Cardiac fibroblast (primary cell): Measurements from ENCODE around the gene SEM1.
"Not testable (repeated sequence)": the region's sequence is repeated elsewhere in the genome, so short reads cannot be mapped to it uniquely, and the experiment has no call there.

Experiments used
- DNase-seq, 2 donors: peaks; one replicate each; pipeline versions ENCODE4 v3.0.0 to v3.0.0-alpha.2; 2010; ENCODE audit warnings: low read depth in 2 of 2
- H3K4me3 ChIP-seq, 2 donors: replicated peaks in 1 of 2; 1 replicate in 1 of 2; 2 replicates in 1 of 2; pipeline ENCODE4 v1.5.1; 2011; ENCODE audit warnings: low read depth in 2 of 2, low read length in 2 of 2, mild to moderate bottlenecking in 2 of 2, moderate library complexity in 1 of 2
- TF ChIP-seq, protein P1 (sequence below): IDR thresholded peaks from one replicate; pipeline ENCODE4 v1.5.1; 2011; ENCODE audit warnings: low read depth, mild to moderate bottlenecking, low read length, inconsistent platforms

Gene SEM1

DNA sequence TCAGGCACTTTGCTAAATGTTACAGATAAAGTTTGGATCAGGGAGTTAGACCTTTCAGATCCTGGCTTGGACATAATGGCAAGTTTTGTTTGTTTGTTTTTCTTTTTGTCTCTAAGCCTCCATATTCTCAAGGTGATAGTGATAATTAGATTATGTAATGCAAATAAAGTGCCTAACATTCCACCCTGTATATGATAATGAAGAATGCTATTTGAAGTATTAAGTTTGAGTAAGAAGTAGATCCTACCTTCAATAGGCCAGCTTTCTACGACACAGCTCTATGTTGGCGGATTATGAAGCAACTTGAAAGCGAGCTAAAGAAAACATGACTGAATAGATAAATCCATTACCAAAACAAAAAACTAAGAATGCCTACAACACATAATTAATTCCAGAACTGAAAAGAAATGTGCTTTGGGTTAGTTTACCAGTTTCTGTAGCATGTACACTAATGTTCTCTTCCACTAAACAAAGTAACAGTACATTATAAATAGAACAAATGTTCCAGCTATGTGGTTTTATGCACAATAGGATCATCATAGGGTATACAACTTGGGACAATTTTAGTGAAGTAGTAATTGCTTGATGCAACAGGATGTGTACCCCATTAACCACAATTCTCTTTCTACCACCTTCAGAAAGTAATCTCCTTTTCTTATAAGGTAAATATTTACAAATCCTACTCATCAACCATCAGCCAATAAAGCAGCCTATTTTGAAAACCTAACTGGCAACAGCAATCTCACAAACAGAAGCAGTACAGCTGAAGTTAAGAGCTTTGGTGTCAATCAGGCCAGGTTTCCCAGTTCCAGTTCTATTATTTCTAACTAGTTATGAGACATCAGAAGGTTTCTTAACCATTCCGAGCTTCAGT lies 1.5 kb downstream of the SEM1 start:
- no peak for DNase-seq
- H3K4me3 ChIP-seq: peak overlapping the region in 1 of 2 donors; percentile 85
- TF ChIP-seq, protein P1, sequence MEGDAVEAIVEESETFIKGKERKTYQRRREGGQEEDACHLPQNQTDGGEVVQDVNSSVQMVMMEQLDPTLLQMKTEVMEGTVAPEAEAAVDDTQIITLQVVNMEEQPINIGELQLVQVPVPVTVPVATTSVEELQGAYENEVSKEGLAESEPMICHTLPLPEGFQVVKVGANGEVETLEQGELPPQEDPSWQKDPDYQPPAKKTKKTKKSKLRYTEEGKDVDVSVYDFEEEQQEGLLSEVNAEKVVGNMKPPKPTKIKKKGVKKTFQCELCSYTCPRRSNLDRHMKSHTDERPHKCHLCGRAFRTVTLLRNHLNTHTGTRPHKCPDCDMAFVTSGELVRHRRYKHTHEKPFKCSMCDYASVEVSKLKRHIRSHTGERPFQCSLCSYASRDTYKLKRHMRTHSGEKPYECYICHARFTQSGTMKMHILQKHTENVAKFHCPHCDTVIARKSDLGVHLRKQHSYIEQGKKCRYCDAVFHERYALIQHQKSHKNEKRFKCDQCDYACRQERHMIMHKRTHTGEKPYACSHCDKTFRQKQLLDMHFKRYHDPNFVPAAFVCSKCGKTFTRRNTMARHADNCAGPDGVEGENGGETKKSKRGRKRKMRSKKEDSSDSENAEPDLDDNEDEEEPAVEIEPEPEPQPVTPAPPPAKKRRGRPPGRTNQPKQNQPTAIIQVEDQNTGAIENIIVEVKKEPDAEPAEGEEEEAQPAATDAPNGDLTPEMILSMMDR: no peak

GRCh38 chr7:96701258-96701657 lies 8.4 kb downstream of the SEM1 start:
- TF ChIP-seq, protein P1: no peak
- DNase-seq: no peak
- no peak overlapping the region for H3K4me3 ChIP-seq

GRCh38 chr7:96700516-96700915 lies 9.1 kb downstream of the SEM1 start:
- H3K4me3 ChIP-seq: no peak overlapping the region
- no peak for DNase-seq
- TF ChIP-seq, protein P1: no peak

DNA sequence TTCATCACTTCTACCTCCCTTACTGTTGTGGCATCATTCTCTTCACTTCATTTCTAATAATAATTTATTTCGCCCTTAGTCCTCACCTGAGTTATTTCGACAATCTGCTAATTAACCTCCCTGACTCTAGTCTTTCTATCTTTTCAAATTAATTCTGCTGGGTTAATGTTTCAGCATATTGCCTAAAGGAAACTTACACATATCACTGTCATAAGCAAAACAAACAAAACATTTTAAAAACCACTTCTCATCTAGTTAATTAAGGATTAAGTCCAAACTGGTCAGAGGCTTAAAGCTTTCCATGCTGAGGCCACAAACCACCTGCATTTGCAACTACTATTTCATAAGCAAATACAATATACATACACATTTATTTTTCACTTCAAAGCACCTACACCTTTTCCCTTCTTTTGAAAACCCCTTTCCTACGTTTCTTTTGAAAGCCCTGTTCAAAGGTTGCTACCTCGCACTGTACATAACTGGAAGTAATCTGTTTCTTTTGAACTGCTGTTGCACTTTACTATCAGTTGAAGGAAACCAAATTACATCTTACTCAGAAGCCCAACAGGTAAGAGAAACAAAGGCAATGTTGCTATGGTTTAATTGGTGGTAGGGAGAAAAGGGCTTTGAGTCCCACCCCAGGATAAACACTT lies 10.3 kb downstream of the SEM1 start:
- DNase-seq: no peak
- H3K4me3 ChIP-seq: no peak overlapping the region
- TF ChIP-seq, protein P1: no peak

DNA sequence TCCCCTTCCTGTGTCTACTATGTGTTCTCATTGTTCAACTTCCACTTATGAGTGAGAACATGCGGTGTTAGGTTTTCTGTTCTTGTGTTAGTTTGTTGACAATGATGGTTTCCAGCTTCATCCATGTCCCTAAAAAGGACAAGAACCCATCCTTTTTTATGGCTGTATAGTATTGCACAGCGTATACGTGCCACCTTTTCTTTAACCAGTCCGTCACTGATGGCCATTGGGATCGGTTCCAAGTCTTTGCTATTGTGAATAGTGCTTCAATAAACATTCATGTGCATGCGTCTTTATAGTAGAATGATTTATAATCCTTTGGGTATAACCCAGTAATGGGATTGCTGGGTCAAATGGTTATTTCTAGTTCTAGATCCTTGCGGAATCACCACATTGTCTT lies 11.2 kb downstream of the SEM1 start:
- not testable (repeated sequence) for DNase-seq, H3K4me3 ChIP-seq

DNA sequence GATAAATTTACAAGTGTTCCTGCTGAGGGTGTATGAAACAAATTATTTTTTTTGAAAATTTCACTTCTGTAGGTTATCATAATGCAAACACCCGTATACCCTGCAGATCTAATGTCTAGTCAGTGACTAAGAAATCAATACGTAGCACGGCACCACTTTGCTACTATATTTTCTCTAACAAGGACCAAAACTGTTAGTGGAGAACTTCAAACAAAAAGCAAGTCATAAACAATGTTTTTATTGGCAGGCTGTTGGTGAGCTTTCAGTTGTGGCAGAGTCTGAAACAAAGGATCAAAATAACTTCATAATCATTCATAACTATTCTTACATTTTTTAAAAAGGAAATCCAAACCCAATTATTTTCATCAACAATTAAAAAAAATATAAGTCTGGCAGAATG lies 11.8 kb downstream of the SEM1 start:
- TF ChIP-seq, protein P1: no peak
- peak in 1 of 2 donors; percentile 55 for DNase-seq
- H3K4me3 ChIP-seq: no peak overlapping the region

GRCh38 chr7:96695581-96695980 lies 14.1 kb downstream of the SEM1 start:
- H3K4me3 ChIP-seq: no peak overlapping the region
- TF ChIP-seq, protein P1: no peak
- DNase-seq: no peak
